Ishikawa (cell line): ENCODE results near the gene ZNF221.
A peak's percentile ranks its signal among the peaks of the same experiment; 100 is the strongest.

Experiments used
- CEBPB ChIP-seq: IDR thresholded peaks from 2 replicates; pipeline ENCODE4 v1.6.1; 2012
- CREB1 ChIP-seq: IDR thresholded peaks from 2 replicates; pipeline ENCODE4 v1.6.1; 2012; ENCODE audit warnings: low read depth
- EGR1 ChIP-seq: IDR thresholded peaks from 2 replicates; pipeline ENCODE4 v1.6.1; 2012
- EP300 ChIP-seq: IDR thresholded peaks from 2 replicates; pipeline ENCODE4 v1.6.1; 2012; ENCODE audit warnings: borderline replicate concordance
- FOXM1 ChIP-seq: IDR thresholded peaks from 2 replicates; pipeline ENCODE4 v1.6.1; 2012; ENCODE audit warnings: low read depth, borderline replicate concordance
- MAX ChIP-seq: IDR thresholded peaks from 2 replicates; pipeline ENCODE4 v1.6.1; 2012
- NFIC ChIP-seq: IDR thresholded peaks from 2 replicates; pipeline ENCODE4 v1.6.1; 2012
- RAD21 ChIP-seq: IDR thresholded peaks from 2 replicates; pipeline ENCODE4 v1.6.1; 2012; ENCODE audit warnings: low read depth
- REST ChIP-seq: IDR thresholded peaks from 2 replicates; pipeline ENCODE4 v1.6.1; 2012; ENCODE audit warnings: low read depth, mild to moderate bottlenecking
- TAF1 ChIP-seq: IDR thresholded peaks from 2 replicates; pipeline ENCODE4 v1.6.1; 2012; ENCODE audit warnings: low read depth, mild to moderate bottlenecking
- TCF12 ChIP-seq: IDR thresholded peaks from 2 replicates; pipeline ENCODE4 v1.6.1; 2012; ENCODE audit warnings: low read depth
- TEAD4 ChIP-seq: IDR thresholded peaks from 2 replicates; pipeline ENCODE4 v1.6.1; 2012
- YY1 ChIP-seq: IDR thresholded peaks from 2 replicates; pipeline ENCODE4 v1.6.1; 2012; ENCODE audit warnings: low read depth
- ZBTB7A ChIP-seq: IDR thresholded peaks from 2 replicates; pipeline ENCODE4 v1.6.1; 2012; ENCODE audit warnings: low read depth
- TF ChIP-seq, protein P1 (sequence below): IDR thresholded peaks from 2 replicates; pipeline ENCODE4 v1.6.1; 2012

The ZNF221 gene

DNA sequence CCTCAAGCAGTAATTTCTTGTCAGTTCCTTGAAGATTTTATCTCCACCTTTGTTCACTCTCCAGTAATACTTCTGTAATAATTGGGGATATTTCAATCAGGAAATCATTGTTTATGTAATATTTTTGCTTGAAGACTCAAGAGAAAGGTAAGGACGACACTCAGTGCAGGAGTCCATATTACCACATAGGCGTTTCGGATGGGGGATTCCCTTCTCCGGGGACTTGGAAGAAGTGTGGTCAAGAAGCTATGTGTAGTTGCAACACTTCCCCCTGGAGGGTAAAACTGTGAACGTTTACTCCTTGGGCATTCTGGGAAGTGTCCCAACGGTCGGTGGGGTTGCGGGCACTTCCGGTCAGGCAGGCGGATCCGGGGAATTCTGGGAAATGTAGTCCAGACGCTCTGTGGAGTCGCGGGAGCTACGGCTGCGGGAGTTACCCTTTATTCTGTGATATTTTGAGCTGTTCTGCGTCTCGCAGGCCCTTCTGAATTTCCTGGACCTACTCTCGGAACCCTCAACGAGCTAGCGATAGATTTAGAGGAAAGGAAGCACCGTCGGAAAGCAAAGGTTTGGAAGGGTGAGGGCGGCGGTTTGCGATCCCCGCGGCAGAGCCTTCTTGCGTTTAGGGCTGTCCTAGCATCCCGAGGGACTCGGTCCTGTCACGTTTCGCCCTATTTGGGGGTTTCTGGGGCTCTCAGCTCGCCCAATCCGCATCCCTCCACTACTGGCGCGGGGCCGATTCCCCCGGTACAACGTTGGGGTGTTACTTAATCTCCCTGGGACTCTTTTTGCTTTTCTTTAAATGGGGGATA lies at the start of gene ZNF221:
Gene ZNF221 (plus strand): TSS at position 395 of the 812 bp plus-strand sequence. CDS start 11,499 bp downstream, outside the sequence.
- TF ChIP-seq RAD21 (peak; percentile 44), YY1 (peak; percentile 60; the same call in 1 of the 2 replicates), CREB1 (no peak), FOXM1 (0 out of 2 replicates have a peak, but pooled peaks have one; percentile 31), CEBPB (peak; percentile 91), TEAD4 (peak; percentile 34; the same call in 1 of the 2 replicates), EP300 (no peak), TCF12 (peak; percentile 75), NFIC (0 out of 2 replicates have a peak, but pooled peaks have one; percentile 15), REST (no peak), MAX (peak; percentile 59; the same call in 1 of the 2 replicates), EGR1 (no peak), ZBTB7A (no peak), TAF1 (peak; percentile 46; the same call in 1 of the 2 replicates)
- TF ChIP-seq, protein P1, sequence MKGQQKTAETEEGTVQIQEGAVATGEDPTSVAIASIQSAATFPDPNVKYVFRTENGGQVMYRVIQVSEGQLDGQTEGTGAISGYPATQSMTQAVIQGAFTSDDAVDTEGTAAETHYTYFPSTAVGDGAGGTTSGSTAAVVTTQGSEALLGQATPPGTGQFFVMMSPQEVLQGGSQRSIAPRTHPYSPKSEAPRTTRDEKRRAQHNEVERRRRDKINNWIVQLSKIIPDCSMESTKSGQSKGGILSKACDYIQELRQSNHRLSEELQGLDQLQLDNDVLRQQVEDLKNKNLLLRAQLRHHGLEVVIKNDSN: peak; percentile 87

GRCh38 chr19:43901395-43902390 lies 49.3 kb upstream of the ZNF221 start:
- TF ChIP-seq YY1: peak; percentile 80
- no peak for TF ChIP-seq EP300

- TF ChIP-seq YY1 (no peak), REST (no peak), TEAD4 (no peak), MAX (no peak), RAD21 (no peak), ZBTB7A (no peak), TAF1 (no peak)
Observed at GRCh38 chr19:43902399-43902798, 48.6 kb upstream of the ZNF221 start.

- no peak for TF ChIP-seq TCF12
- TF ChIP-seq CEBPB: no peak
- TF ChIP-seq FOXM1: no peak
- TF ChIP-seq EP300: no peak
- TF ChIP-seq RAD21: no peak
- no peak for TF ChIP-seq NFIC
- TF ChIP-seq MAX: no peak
- TF ChIP-seq TEAD4: no peak
- TF ChIP-seq TAF1: no peak
- TF ChIP-seq, protein P1: no peak
- no peak for TF ChIP-seq REST
- no peak for TF ChIP-seq CREB1
- TF ChIP-seq YY1: no peak
- no peak for TF ChIP-seq EGR1
- no peak for TF ChIP-seq ZBTB7A
Observed at GRCh38 chr19:43905897-43906296, 45.1 kb upstream of the ZNF221 start.
